Activated B cell treated with CpG ODN at 0.5 μM for 24 hours (primary cell): ENCODE results near the gene NKRF. TPM values are rescaled to one million over a fixed set of nuclear protein-coding genes. Genes with fewer than 3 reads are reported as not detected.

Source experiments
- ATAC-seq: fragments of 200-7000 bp; cut with Tn5 transposase; one replicate; pipeline ENCODE4 v1.10.0; 2021; ENCODE audit warnings: low read depth, mild to moderate bottlenecking, moderate library complexity
- CTCF ChIA-PET: fragments of 350-600 bp; sonication (Branson Sonifier 250); formaldehyde crosslinking; loops from one replicate; lab custom pipeline; 2021; ENCODE audit warnings: antibody characterized with exemption; lab: Charles Lee
- POLR2A ChIA-PET: fragments of 350-600 bp; sonication (Branson Sonifier 250); formaldehyde crosslinking; loops from one replicate; lab custom pipeline; 2021; ENCODE audit warnings: antibody characterized with exemption; lab: Charles Lee
- DNase-seq: peaks from one replicate; pipeline ENCODE4 v3.0.0; 2022
- H3K27ac Mint-ChIP-seq: one replicate; pipeline ENCODE4 v1.8.0; 2020; ENCODE audit warnings: mixed read lengths
- H3K27me3 Mint-ChIP-seq: one replicate; pipeline ENCODE4 v1.8.0; 2021; ENCODE audit warnings: mixed read lengths
- H3K36me3 Mint-ChIP-seq: one replicate; pipeline ENCODE4 v1.8.0; 2021; ENCODE audit warnings: low read depth, mixed read lengths
- H3K4me1 Mint-ChIP-seq: one replicate; pipeline ENCODE4 v1.8.0; 2021; ENCODE audit warnings: mixed read lengths
- H3K4me3 Mint-ChIP-seq: one replicate; pipeline ENCODE4 v1.8.0; 2020; ENCODE audit warnings: mild to moderate bottlenecking, mixed read lengths
- H3K9me3 Mint-ChIP-seq: one replicate; pipeline ENCODE4 v1.8.0; 2020; ENCODE audit warnings: mixed read lengths
- intact Hi-C: fragments of 100-400 bp; cut with micrococcal nuclease; formaldehyde crosslinking; loops from one replicate; pipeline ENCODE4 v1.15.1; 2024
- total RNA-seq: library from RNA; stranded (reverse); gene quantifications from 2 replicates; pipeline ENCODE4 v1.2.3, GENCODE V29; 2022
- TF ChIP-seq, protein P1 (sequence below): fragments of 200-600 bp; IDR thresholded peaks from one replicate; pipeline ENCODE4 v1.8.0; 2022; ENCODE audit warnings: antibody characterized with exemption, mild to moderate bottlenecking

Gene NKRF
- total RNA-seq, 1 donor from 2014 or later = 22.6 TPM

DNA sequence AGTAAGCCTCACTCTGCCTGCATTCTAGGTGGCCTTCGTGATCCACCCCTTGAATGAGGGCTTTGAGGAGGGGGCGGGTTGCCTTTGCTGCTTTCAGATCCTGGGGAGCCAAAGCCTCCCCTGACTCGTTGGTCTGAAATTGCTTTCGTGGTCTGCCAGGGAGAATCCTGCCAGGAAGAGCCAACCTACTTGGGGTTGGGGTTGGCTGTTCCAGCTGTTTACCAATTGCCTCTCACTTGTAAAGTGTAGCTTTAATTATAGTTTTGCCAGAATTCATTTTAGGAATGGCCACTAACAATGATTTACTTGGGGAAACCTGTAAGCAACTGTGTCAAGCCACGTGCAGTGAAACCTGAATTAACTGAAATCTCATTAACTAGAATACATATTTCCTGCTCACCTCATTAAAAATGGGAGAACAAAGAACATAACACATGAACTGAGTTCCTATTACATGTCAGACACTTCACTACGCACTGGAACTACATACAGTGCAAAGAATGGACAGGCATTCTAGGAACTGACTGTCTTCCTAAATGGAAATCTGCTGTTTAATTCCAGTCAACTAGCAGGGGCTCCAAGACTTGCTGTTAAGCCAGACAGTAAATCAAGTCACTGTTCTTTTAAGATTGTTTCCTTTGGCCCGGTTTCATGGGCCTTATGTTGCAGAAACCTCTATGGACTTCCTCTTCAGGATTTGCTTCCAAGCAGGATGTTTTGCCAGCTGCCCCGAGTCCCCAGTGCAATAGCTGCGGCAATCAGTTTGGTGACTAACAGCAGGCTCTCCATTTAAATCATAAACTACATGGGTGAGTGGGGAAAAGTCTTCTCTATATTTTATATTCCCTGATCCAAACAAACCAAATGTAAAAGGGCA lies 16.4 kb upstream of the NKRF start:
- Mint-ChIP-seq H3K4me1 (peaks cover 42% of the 10 kb centered on the region), H3K36me3 (peaks cover 38% of the 10 kb centered on the region), H3K9me3 (no peaks in the 10 kb centered on the region), H3K27me3 (no peaks in the 10 kb centered on the region), H3K4me3 (no peak overlapping the region), H3K27ac (peak overlapping the region; percentile 46)
- ATAC-seq (no peak), DNase-seq (no peak)
- TF ChIP-seq, protein P1, sequence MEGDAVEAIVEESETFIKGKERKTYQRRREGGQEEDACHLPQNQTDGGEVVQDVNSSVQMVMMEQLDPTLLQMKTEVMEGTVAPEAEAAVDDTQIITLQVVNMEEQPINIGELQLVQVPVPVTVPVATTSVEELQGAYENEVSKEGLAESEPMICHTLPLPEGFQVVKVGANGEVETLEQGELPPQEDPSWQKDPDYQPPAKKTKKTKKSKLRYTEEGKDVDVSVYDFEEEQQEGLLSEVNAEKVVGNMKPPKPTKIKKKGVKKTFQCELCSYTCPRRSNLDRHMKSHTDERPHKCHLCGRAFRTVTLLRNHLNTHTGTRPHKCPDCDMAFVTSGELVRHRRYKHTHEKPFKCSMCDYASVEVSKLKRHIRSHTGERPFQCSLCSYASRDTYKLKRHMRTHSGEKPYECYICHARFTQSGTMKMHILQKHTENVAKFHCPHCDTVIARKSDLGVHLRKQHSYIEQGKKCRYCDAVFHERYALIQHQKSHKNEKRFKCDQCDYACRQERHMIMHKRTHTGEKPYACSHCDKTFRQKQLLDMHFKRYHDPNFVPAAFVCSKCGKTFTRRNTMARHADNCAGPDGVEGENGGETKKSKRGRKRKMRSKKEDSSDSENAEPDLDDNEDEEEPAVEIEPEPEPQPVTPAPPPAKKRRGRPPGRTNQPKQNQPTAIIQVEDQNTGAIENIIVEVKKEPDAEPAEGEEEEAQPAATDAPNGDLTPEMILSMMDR = no peak
- ChIA-PET POLR2A (interaction anchor here (0.7 to 2.6 kb wide), 2 partner anchors 13 to 938 kb away, joined by 3 to 15 read pairs; partner anchors contain the start of gene CUL4B), CTCF (interaction anchor here (1.4 kb wide), 1 partner anchor 107 kb away, joined by 4 read pairs; no protein-coding TSS in a partner anchor)
- intact Hi-C loops = no loop called here

- peaks cover 69% of the 10 kb centered on the region for H3K4me1 Mint-ChIP-seq
- intact Hi-C loops = loop anchor here (1.0 to 2.0 kb wide), 4 partner anchors 12 to 160 kb away; partner anchors contain the start of gene NKRF
- H3K36me3 Mint-ChIP-seq = peaks cover 14% of the 10 kb centered on the region
- DNase-seq = peak; percentile 29
- TF ChIP-seq, protein P1 = no peak
- H3K4me3 Mint-ChIP-seq = peak overlapping the region; percentile 72
- POLR2A ChIA-PET = interaction anchor here (0.5 to 5.9 kb wide), 16 partner anchors 12 to 173 kb away, joined by 3 to 56 read pairs (median 4); partner anchors contain the start of genes NKRF, RPL39, SEPTIN6 and SOWAHD
- H3K27me3 Mint-ChIP-seq = no peaks in the 10 kb centered on the region
- peak overlapping the region; percentile 90 for H3K27ac Mint-ChIP-seq
- CTCF ChIA-PET = interaction anchor here (0.6 to 2.5 kb wide), 7 partner anchors 8 to 136 kb away, joined by 3 to 16 read pairs (median 4); no protein-coding TSS in a partner anchor
- ATAC-seq = peak; percentile 55
- no peaks in the 10 kb centered on the region for H3K9me3 Mint-ChIP-seq
Observed at GRCh38 chrX:119618439-119618838, 12.2 kb upstream of the NKRF start.

DNA sequence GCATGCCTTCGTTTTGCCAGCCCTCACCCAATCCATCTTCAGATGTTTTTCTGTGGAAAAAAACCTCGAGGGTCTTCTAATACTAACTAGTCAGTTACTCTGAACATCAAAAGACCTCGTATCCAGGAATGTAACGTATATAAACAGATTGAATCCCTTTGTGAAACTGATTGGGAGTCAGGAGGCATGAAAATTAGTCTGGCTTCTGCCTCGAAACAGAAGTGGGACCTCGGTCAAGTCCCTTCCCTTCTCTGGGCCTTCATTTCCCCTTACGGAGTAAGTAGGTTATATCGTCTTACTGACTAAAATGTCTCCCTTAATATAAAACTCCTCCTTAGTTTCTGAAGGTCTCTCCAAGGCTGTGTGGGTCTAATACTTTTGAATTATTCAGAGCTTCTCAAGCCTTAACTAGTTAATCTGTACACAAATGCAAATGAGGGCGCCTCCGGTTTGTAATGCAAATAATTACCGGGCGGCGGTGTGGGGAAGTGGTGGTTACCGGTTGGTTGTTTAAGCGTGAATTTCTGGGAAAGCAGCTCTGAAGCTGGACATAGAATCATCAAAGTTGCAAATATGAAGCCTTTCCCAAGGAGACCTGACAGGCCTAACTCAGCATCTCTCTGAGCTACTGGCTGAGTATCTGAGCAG lies 11.4 kb upstream of the NKRF start:
- ATAC-seq = peak; percentile 56
- Mint-ChIP-seq H3K27me3 (no peaks in the 10 kb centered on the region), H3K36me3 (peaks cover 10% of the 10 kb centered on the region), H3K27ac (peak overlapping the region; percentile 90), H3K4me1 (peaks cover 77% of the 10 kb centered on the region), H3K4me3 (peak overlapping the region; percentile 72), H3K9me3 (no peaks in the 10 kb centered on the region)
- ChIA-PET POLR2A (interaction anchor here (0.6 to 5.9 kb wide), 23 partner anchors 11 to 174 kb away, joined by 3 to 56 read pairs (median 4); partner anchors contain the start of genes NKRF, RPL39, SEPTIN6 and SOWAHD), CTCF (interaction anchor here (0.6 to 2.5 kb wide), 8 partner anchors 19 to 138 kb away, joined by 3 to 16 read pairs (median 4); no protein-coding TSS in a partner anchor)
- TF ChIP-seq, protein P1 = no peak
- intact Hi-C loops = loop anchor here (1.0 to 2.0 kb wide), 4 partner anchors 11 to 161 kb away; partner anchors contain the start of gene NKRF
- DNase-seq = no peak

DNA sequence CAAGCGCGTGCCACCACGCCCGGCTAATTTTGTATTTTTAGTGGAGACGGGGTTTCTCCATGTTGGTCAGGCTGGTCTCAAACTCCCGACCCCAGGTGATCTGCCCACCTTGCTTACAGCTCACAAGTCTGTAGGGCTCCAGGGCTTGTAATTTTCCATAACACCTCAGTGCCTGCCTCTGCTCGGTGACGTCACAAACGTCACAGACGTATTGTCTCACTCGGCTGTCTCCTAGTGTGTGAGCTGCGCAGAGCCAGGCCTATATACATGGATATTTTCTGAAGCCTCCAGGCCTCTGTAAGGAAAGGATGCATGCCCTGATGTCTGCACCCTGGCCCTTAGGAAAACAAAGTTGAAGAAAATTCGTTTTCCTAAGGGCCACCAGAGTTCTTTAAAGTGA lies 8.6 kb upstream of the NKRF start:
- Mint-ChIP-seq H3K36me3 (peaks cover 3% of the 10 kb centered on the region), H3K9me3 (no peaks in the 10 kb centered on the region), H3K4me3 (no peak overlapping the region), H3K4me1 (peaks cover 66% of the 10 kb centered on the region), H3K27me3 (no peaks in the 10 kb centered on the region), H3K27ac (no peak overlapping the region)
- TF ChIP-seq, protein P1 = no peak
- intact Hi-C loops = no loop called here
- no peak for ATAC-seq
- CTCF ChIA-PET = no interaction called here
- POLR2A ChIA-PET = interaction anchor here (0.6 to 5.9 kb wide), 2 partner anchors 9 to 137 kb away, joined by 4 to 56 read pairs; partner anchors contain the start of gene NKRF
- no peak for DNase-seq
